GM12878 (cell line): Measurements from ENCODE around the gene TBC1D5. TPM values are rescaled to one million over a fixed set of nuclear protein-coding genes. Genes with fewer than 3 reads are reported as not detected.

ENCODE experiments used
- ATAC-seq: fragments of 200-7000 bp; cut with Tn5 transposase; 3 replicates; pipeline ENCODE4 v1.9.1; 2020; ENCODE audit warnings: mild to moderate bottlenecking, moderate library complexity
- BruUV-seq: library from RNA; stranded (reverse); fragments of 400-500 nt; replicated peaks from 2 replicates; lab custom pipeline; 2021; lab: Mats Ljungman, UMichigan
- CTCF ChIA-PET: fragments of 300-600 bp; sonication (Branson Sonifier 250); formaldehyde crosslinking; extraction: SDS; loops from one replicate; lab custom pipeline; 2021; ENCODE audit warnings: inconsistent platforms; lab: Yijun Ruan, JAX
- POLR2A ChIA-PET: fragments of 350-600 bp; formaldehyde crosslinking; extraction: SDS; loops from one replicate; lab custom pipeline; 2021; ENCODE audit warnings: inconsistent platforms; lab: Charles Lee
- RAD21 ChIA-PET: fragments of 300-600 bp; sonication (Branson Sonifier 250); formaldehyde crosslinking; loops from one replicate; lab custom pipeline; 2023; ENCODE audit warnings: antibody characterized with exemption; ENCODE audit not compliant: unreplicated experiment; lab: Charles Lee
- SMC1A ChIA-PET: fragments of 300-600 bp; sonication (Branson Sonifier 250); formaldehyde crosslinking; loops from one replicate; lab custom pipeline; 2023; ENCODE audit not compliant: unreplicated experiment, uncharacterized antibody; lab: Charles Lee
- DNase-seq: peaks from one replicate; pipeline ENCODE4 v3.0.0-alpha.2; 2011; ENCODE audit warnings: low read depth, low spot score
- FAIRE-seq: peaks from 3 replicates; lab custom pipeline; 2011; peaks lifted over from hg19 to GRCh38; lab: Jason Lieb, UNC
- H2AFZ ChIP-seq: 2 replicates; pipeline ENCODE4 v1.6.0; 2011; ENCODE audit warnings: low read depth, low read length, control low read depth; ENCODE audit not compliant: control insufficient read depth
- H3K27ac ChIP-seq: 2 replicates; pipeline ENCODE4 v1.5.1; 2011; ENCODE audit warnings: control low read depth; ENCODE audit not compliant: control insufficient read depth, insufficient read depth
- H3K27me3 ChIP-seq, 2 experiments: replicated peaks in 1 of 2; 2 replicates each; pipeline versions ENCODE4 v1.6.0 to v1.6.1; 2011; ENCODE audit warnings: low read length in 1 of 2; ENCODE audit not compliant: control insufficient read depth in 2 of 2, insufficient read depth in 2 of 2
- H3K36me3 ChIP-seq, 2 experiments: 2 replicates each; pipeline ENCODE4 v1.5.1; 2011; ENCODE audit warnings: low read length in 1 of 2; ENCODE audit not compliant: control insufficient read depth in 2 of 2, insufficient read depth in 2 of 2
- H3K4me1 ChIP-seq: 2 replicates; pipeline ENCODE4 v1.6.1; 2011; ENCODE audit warnings: mild to moderate bottlenecking, low read length, moderate library complexity, mixed read lengths; ENCODE audit not compliant: control insufficient read depth, insufficient read depth
- H3K4me2 ChIP-seq: 2 replicates; pipeline ENCODE4 v1.6.0; 2011; ENCODE audit warnings: control low read depth; ENCODE audit not compliant: control insufficient read depth, insufficient read depth
- H3K4me3 ChIP-seq: fragments of 200-600 bp; sonication (generic); 2 replicates; pipeline ENCODE4 v1.5.1; 2016
- H3K79me2 ChIP-seq: 2 replicates; pipeline ENCODE4 v1.6.0; 2011; ENCODE audit warnings: low read length; ENCODE audit not compliant: control insufficient read depth, insufficient read depth
- H3K9ac ChIP-seq: 2 replicates; pipeline ENCODE4 v1.8.0; 2011; ENCODE audit warnings: low read length, control low read depth, mixed read lengths; ENCODE audit not compliant: control insufficient read depth, insufficient read depth
- H3K9me3 ChIP-seq: replicated peaks from 3 replicates; pipeline ENCODE4 v1.5.1; 2011; ENCODE audit warnings: mild to moderate bottlenecking, low read length; ENCODE audit not compliant: control insufficient read depth, insufficient read depth
- H4K20me1 ChIP-seq: 2 replicates; pipeline ENCODE4 v1.6.0; 2011; ENCODE audit not compliant: control insufficient read depth, insufficient read depth
- IKZF2 ChIP-seq, 2 experiments: fragments of 450-650 bp; IDR thresholded peaks; 2 replicates each; pipeline ENCODE4 v1.6.1; 2017; ENCODE audit warnings: mild to moderate bottlenecking in 2 of 2, moderate library complexity in 2 of 2
- NRF1 ChIP-seq: conservative IDR thresholded peaks from 2 replicates; pipeline ENCODE4 v1.6.1; 2011; ENCODE audit warnings: mild to moderate bottlenecking, low read depth, low read length, improper control_type of control experiment
- PAX5 ChIP-seq: IDR thresholded peaks from 2 replicates; pipeline ENCODE4 v1.6.1; 2011; ENCODE audit warnings: low read depth, low read length, borderline replicate concordance
- RAD21 ChIP-seq: IDR thresholded peaks from 2 replicates; pipeline ENCODE4 v1.6.1; 2011; ENCODE audit warnings: mild to moderate bottlenecking, low read depth, low read length, moderate library complexity; ENCODE audit not compliant: insufficient read depth
- SIX5 ChIP-seq: IDR thresholded peaks from 2 replicates; pipeline ENCODE4 v1.6.1; 2011; ENCODE audit warnings: mild to moderate bottlenecking, low read depth, low read length, moderate library complexity; ENCODE audit not compliant: severe bottlenecking
- SMARCA5 ChIP-seq: fragments of 450-650 bp; IDR thresholded peaks from 2 replicates; pipeline ENCODE4 v1.6.1; 2017; ENCODE audit warnings: mild to moderate bottlenecking
- SUPT20H ChIP-seq: IDR thresholded peaks from 2 replicates; pipeline ENCODE4 v1.6.1; 2011; ENCODE audit warnings: low read depth, mild to moderate bottlenecking, low read length, moderate library complexity, borderline replicate concordance; ENCODE audit not compliant: control insufficient read depth
- WGBS: methylation state at CpG from one replicate; pipeline ENCODE4 v1.1.6; 2016; ENCODE audit warnings: low lambda C conversion rate; ENCODE audit not compliant: insufficient replicate concordance, insufficient coverage; ENCODE audit errors: missing lambda C conversion rate; 5-methylcytosine and 5-hydroxymethylcytosine counted together
- in situ Hi-C: fragments of 300-500 bp; cut with MboI; formaldehyde crosslinking; loops from 9 replicates; pipeline ENCODE4 v1.14.3; 2018; ENCODE audit warnings: mixed read lengths
- intact Hi-C: fragments of 100-400 bp; cut with micrococcal nuclease; formaldehyde crosslinking; loops from one replicate; pipeline ENCODE4 v1.14.2; 2022; ENCODE audit not compliant: unreplicated experiment
- polyA plus RNA-seq, 11 experiments: library from polyadenylated mRNA; depleted of rRNA in 4 of 11; unstranded in 6 of 11; stranded (reverse) in 5 of 11; fragments of >200 nt; fragmentation: Nextera tagmentation in 4 of 11; fragmentation: Illumina TruSeq in 1 of 11; extraction: Ambion mirVana in 4 of 11; extraction: Trizol in 1 of 11; gene quantifications; 1 replicate in 1 of 11; 2 replicates in 10 of 11; pipeline versions ENCODE4 v1.2.1 to v1.2.3, GENCODE V29; 2011 to 2016; ENCODE audit warnings: inconsistent platforms in 2 of 11, missing spikeins in 2 of 11, low read depth in 1 of 11
- total RNA-seq, 4 experiments: library from RNA; depleted of rRNA in 3 of 4; stranded (reverse); fragments of >200 nt in 3 of 4; fragmentation: Illumina TruSeq in 1 of 4; extraction: Trizol in 1 of 4; gene quantifications; 2 replicates each; pipeline versions ENCODE4 v1.2.1 to v1.2.3, GENCODE V29; 2013 to 2021
- TF ChIP-seq, protein P1 (sequence below): fragments of 150-350 bp; IDR thresholded peaks from 2 replicates; pipeline ENCODE4 v1.6.1; 2016; ENCODE audit warnings: low read depth, low read length
- TF ChIP-seq, protein P2 (sequence below): fragments of 450-650 bp; IDR thresholded peaks from 2 replicates; pipeline ENCODE4 v1.6.1; 2018; ENCODE audit warnings: borderline replicate concordance, mild to moderate bottlenecking; ENCODE audit not compliant: partially characterized antibody

The TBC1D5 gene
- total and polyA plus RNA-seq, 10 of the 15 experiments (the other 5 are each of a cell fraction or from before 2014, with no cell fraction given) = 5.5 to 61.0 (median 43.8) TPM

DNA sequence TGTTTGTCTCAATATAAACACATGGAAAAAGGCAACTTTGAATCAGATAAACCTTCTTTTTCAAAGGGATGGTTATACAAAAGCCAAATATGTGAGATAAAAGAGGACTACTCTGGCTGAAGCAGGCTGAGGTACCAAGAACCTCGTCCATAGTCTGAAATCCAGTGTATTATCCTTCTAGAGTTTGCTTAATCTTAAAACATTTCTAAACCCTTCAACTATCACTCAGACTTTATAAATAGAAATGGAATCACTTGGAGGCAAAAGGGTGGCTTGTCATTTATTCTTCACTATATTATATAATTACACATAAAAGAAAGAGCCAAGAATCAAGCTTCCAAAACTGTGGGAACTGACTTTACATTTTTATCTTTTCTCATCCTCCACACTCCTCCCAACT, 554.1 kb downstream of the TBC1D5 start:
- no peak for ATAC-seq
- no peak overlapping the region for H3K27ac ChIP-seq
- ChIA-PET CTCF (interaction anchor here (1.0 to 1.2 kb wide), 2 partner anchors 9 to 54 kb away, joined by 3 read pairs; no protein-coding TSS in a partner anchor), SMC1A (interaction anchor here (0.6 to 6.6 kb wide), 6 partner anchors 7 to 386 kb away, joined by 3 to 105 read pairs (median 3); no protein-coding TSS in a partner anchor), POLR2A (interaction anchor here (1.7 kb wide), 1 partner anchor 37 kb away, joined by 4 read pairs; no protein-coding TSS in a partner anchor)
- no peak for FAIRE-seq
- no TSS peak for BruUV-seq
- H2AFZ ChIP-seq = no peak overlapping the region
- H4K20me1 ChIP-seq = no peaks in the 10 kb centered on the region
- 100% methylated on average over 1 of the region's 1 CpG for WGBS
- H3K36me3 ChIP-seq = peaks cover 0 to 3% of the 10 kb centered on the region in 2 experiments; a peak in 1 of 4 replicates
- H3K9ac ChIP-seq = no peak overlapping the region
- H3K4me3 ChIP-seq = no peak overlapping the region
- no peaks in the 10 kb centered on the region for H3K27me3 ChIP-seq
- TF ChIP-seq SMARCA5 = no peak
- TF ChIP-seq, all 136 proteins: peak for 0
- Histone ChIP-seq H3K4me2 (no peak overlapping the region), H3K79me2 (no peaks in the 10 kb centered on the region), H3K4me1 (peaks cover 14% of the 10 kb centered on the region), H3K9me3 (no peaks in the 10 kb centered on the region)
- no peak for DNase-seq
- RAD21 ChIA-PET = interaction anchor here (1.1 to 3.4 kb wide), 3 partner anchors 37 to 44 kb away, joined by 3 to 10 read pairs (median 7); no protein-coding TSS in a partner anchor
- intact Hi-C loops = no loop called here
- in situ Hi-C loops = no loop called here

DNA sequence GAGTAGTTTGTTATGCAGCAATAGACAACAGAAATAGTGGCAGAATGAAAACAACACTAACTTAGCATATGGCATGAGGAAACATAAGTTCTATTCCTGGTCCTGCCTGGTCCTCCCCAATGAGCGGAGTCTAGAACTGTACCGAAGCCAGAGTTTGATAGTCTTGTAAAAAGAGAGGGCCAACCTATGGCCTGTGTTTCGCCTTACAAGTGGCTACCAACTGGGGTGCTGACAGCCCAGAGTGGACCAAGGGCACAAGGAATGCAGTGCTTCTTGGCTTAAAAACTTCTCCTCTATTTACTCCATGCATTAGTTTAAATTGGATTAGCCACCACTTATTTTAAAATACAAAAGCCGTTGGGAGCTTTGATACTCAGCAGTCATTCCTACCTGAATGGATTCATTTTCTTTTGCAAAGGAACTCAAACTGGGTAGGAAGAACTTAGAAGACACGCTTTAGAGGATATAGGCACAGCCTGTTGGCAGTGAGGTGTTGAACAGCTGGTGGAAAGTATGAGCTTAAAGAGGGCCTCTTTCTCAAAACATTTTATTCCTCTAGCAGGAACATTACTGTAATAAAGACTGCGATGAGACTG, 554.7 kb downstream of the TBC1D5 start:
- FAIRE-seq = no peak
- 98% methylated on average over 6 of the region's 6 CpGs for WGBS
- Histone ChIP-seq H4K20me1 (no peaks in the 10 kb centered on the region), H3K9ac (no peak overlapping the region), H3K36me3 (peaks cover 0 to 3% of the 10 kb centered on the region in 2 experiments; a peak in 1 of 4 replicates), H3K9me3 (no peaks in the 10 kb centered on the region), H3K4me3 (no peak overlapping the region), H3K4me1 (peaks cover 20% of the 10 kb centered on the region), H3K4me2 (no peak overlapping the region), H3K27me3 (no peaks in the 10 kb centered on the region), H2AFZ (no peak overlapping the region), H3K27ac (no peak overlapping the region), H3K79me2 (no peaks in the 10 kb centered on the region)
- intact Hi-C loops = no loop called here
- no peak for ATAC-seq
- CTCF ChIA-PET = interaction anchor here (0.9 kb wide), 1 partner anchor 154 kb away, joined by 3 read pairs; no protein-coding TSS in a partner anchor
- BruUV-seq = no TSS peak
- RAD21 ChIA-PET = interaction anchor here (1.4 to 1.8 kb wide), 3 partner anchors 36 to 44 kb away, joined by 5 to 10 read pairs (median 7); no protein-coding TSS in a partner anchor
- POLR2A ChIA-PET = interaction anchor here (1.7 kb wide), 1 partner anchor 36 kb away, joined by 4 read pairs; no protein-coding TSS in a partner anchor
- in situ Hi-C loops = no loop called here
- SMC1A ChIA-PET = interaction anchor here (1.0 to 6.6 kb wide), 5 partner anchors 7 to 349 kb away, joined by 3 to 105 read pairs (median 3); partner anchors contain the start of gene PLCL2
- DNase-seq = no peak
- TF ChIP-seq PAX5 (no peak), RAD21 (no peak), NRF1 (no peak), SIX5 (no peak), IKZF2 (IDR thresholded peaks at IDR 0.05) (no peak), SUPT20H (no peak)
- TF ChIP-seq, protein P1, sequence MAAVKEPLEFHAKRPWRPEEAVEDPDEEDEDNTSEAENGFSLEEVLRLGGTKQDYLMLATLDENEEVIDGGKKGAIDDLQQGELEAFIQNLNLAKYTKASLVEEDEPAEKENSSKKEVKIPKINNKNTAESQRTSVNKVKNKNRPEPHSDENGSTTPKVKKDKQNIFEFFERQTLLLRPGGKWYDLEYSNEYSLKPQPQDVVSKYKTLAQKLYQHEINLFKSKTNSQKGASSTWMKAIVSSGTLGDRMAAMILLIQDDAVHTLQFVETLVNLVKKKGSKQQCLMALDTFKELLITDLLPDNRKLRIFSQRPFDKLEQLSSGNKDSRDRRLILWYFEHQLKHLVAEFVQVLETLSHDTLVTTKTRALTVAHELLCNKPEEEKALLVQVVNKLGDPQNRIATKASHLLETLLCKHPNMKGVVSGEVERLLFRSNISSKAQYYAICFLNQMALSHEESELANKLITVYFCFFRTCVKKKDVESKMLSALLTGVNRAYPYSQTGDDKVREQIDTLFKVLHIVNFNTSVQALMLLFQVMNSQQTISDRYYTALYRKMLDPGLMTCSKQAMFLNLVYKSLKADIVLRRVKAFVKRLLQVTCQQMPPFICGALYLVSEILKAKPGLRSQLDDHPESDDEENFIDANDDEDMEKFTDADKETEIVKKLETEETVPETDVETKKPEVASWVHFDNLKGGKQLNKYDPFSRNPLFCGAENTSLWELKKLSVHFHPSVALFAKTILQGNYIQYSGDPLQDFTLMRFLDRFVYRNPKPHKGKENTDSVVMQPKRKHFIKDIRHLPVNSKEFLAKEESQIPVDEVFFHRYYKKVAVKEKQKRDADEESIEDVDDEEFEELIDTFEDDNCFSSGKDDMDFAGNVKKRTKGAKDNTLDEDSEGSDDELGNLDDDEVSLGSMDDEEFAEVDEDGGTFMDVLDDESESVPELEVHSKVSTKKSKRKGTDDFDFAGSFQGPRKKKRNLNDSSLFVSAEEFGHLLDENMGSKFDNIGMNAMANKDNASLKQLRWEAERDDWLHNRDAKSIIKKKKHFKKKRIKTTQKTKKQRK = no peak
- TF ChIP-seq, protein P2, sequence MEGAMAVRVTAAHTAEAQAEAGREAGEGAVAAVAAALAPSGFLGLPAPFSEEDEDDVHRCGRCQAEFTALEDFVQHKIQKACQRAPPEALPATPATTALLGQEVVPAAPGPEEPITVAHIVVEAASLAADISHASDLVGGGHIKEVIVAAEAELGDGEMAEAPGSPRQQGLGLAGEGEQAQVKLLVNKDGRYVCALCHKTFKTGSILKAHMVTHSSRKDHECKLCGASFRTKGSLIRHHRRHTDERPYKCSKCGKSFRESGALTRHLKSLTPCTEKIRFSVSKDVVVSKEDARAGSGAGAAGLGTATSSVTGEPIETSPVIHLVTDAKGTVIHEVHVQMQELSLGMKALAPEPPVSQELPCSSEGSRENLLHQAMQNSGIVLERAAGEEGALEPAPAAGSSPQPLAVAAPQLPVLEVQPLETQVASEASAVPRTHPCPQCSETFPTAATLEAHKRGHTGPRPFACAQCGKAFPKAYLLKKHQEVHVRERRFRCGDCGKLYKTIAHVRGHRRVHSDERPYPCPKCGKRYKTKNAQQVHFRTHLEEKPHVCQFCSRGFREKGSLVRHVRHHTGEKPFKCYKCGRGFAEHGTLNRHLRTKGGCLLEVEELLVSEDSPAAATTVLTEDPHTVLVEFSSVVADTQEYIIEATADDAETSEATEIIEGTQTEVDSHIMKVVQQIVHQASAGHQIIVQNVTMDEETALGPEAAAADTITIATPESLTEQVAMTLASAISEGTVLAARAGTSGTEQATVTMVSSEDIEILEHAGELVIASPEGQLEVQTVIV = no peak
